ENCODE results near the gene HOXA13. TPM values are rescaled to one million over a fixed set of nuclear protein-coding genes. Genes with fewer than 3 reads are reported as not detected.

HOXA13 gene
- total RNA-seq, 8 experiments from 2014 or later, result 0.09 to 2.4 (median 0.18) TPM; not detected in 3

DNA sequence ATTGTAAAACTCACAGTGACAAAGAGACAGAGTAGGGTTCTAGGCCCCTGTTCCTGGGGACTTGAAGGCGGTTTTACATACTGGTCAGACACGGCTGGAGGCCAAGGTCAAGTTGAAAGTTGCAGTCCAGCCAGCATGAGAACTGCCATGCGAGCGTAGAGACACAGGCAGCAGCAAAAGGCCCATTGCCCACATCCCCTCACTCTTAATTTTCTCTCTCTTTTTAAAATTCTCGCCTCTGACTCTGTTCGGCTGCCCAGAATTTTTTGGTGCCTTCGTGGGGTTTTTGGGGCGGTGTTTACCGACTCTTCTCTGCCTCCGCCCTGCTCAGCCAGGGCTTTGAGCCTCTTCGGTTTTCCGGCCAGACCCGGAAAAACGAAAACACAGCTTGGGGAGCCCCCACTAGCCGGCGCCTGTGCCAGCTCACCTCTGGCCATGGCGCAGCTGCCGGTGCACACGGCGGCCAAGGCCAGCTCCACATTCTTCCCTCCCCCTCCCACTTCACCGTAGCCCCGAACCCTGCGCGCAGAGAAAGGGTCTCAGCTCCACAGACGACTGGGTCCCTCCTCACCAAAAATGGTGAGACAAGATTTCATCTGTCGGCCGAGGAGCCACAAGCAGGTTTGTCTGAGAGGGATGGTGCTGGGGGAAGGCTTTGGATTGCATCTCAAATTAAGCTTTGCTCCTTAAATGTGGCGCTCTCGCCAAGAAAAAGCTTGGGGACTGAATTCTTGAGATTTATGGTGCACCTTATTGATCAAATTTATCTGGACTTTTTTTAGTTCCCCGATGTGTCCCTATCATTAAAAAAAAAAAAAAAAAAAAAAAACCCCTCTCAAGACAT is 2.3 kb upstream of the HOXA13 start:
- ATAC-seq (replicated peaks in 6 of 8), result no peak
- 3 to 100% (median 14%) methylated on average over 2 to 28 of the region's 30 CpGs for WGBS, 10 experiments
- in situ Hi-C loops (cut with MboI; ENCODE audit: low pct_unique_long_range_greater_than_20kb in 2 of 9, low sequenced_read_pairs in 9 of 9, unreplicated experiment in 9 of 9), result loop anchor here in 6 of 9 experiments (10.0 to 25.0 kb wide), 5 partner anchors 373 to 810 kb away; no protein-coding TSS in a partner anchor
- Histone ChIP-seq H3K27ac (no peak overlapping the region), H3K4me1 (replicated peaks in 1 of 2) (no peaks in the 10 kb centered on the region), H3K4me3 (no peak overlapping the region)

DNA sequence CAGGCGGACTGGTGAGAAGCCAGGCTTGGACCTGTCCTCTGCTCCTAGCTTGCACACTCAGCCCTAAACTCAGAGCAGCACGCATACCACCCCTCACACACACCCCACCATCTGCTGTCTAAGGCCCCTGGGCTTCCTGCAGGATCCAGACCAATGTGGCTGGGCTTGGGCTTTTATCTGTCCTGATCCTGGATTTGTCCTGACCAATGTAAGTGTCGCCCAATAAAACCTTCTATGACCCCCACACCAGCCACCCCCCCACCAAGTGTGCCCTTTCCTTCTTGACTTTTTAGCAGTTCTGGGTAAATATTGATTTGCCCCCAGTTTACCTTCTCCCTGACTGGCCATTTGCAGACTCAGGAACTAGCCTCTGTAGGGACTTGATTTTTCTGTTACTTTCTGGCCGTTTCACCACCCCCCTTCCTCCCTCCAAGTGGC is 1.7 kb upstream of the HOXA13 start:
- no peak for ATAC-seq (replicated peaks in 6 of 8)
- in situ Hi-C loops (cut with MboI; ENCODE audit: low pct_unique_long_range_greater_than_20kb in 2 of 9, low sequenced_read_pairs in 9 of 9, unreplicated experiment in 9 of 9), result loop anchor here in 6 of 9 experiments (10.0 to 25.0 kb wide), 5 partner anchors 373 to 811 kb away; no protein-coding TSS in a partner anchor
- Histone ChIP-seq H3K27ac (no peak overlapping the region), H3K4me3 (no peak overlapping the region), H3K4me1 (replicated peaks in 1 of 2) (no peaks in the 10 kb centered on the region)
- WGBS, 10 experiments, result 0 to 100% (median 25%) methylated on average over 1 to 4 of the region's 4 CpGs; no CpG with 5 or more reads in 4 of the 10 experiments

DNA sequence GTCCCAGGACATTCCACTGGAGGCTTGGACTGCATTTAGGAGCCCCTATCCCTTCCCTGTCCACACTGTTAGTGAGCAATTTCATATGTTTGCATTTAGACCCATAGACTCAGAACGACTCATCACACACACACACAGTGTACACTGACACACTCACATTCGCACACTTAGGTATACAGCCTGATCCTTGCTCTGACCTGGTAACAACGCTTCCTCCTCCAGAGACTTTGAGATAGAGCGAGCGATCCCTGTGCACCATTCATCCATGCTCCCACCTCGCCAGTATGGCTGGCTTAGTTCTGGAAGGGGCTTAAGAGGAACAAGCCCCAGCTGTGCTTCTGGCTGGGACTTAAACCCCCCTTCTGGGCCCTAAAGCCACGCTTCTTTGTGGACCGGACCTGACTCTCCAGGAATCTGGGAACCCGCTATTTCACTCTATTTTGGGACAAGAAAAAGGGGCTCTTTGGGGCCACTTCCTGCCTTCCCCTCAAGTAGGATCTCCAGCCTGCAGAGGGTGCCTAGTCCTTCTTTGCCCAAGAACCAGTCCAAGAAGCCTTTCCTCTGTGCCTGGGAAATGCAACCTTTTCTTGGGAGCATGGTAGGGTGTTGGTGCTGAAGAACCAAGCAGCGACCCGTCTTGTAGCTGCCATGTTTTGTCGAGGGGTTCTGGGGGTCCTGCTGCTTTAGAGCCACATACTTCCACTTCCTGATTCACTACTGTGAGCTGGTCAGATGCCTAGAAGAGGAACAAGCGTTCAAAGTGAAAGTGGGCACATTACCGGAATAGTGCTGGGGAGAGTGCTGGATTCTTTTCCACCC is 1.1 kb upstream of the HOXA13 start:
- in situ Hi-C loops (cut with MboI; ENCODE audit: low pct_unique_long_range_greater_than_20kb in 2 of 9, low sequenced_read_pairs in 9 of 9, unreplicated experiment in 9 of 9), result loop anchor here in 6 of 9 experiments (10.0 to 25.0 kb wide), 5 partner anchors 374 to 811 kb away; no protein-coding TSS in a partner anchor
- no peak overlapping the region for H3K27ac ChIP-seq
- no peaks in the 10 kb centered on the region for H3K4me1 ChIP-seq (replicated peaks in 1 of 2)
- ATAC-seq (replicated peaks in 6 of 8), result no peak
- 0 to 100% (median 8%) methylated on average over 1 to 10 of the region's 14 CpGs; no CpG with 5 or more reads in 4 of the 10 experiments for WGBS, 10 experiments
- H3K4me3 ChIP-seq, result no peak overlapping the region

DNA sequence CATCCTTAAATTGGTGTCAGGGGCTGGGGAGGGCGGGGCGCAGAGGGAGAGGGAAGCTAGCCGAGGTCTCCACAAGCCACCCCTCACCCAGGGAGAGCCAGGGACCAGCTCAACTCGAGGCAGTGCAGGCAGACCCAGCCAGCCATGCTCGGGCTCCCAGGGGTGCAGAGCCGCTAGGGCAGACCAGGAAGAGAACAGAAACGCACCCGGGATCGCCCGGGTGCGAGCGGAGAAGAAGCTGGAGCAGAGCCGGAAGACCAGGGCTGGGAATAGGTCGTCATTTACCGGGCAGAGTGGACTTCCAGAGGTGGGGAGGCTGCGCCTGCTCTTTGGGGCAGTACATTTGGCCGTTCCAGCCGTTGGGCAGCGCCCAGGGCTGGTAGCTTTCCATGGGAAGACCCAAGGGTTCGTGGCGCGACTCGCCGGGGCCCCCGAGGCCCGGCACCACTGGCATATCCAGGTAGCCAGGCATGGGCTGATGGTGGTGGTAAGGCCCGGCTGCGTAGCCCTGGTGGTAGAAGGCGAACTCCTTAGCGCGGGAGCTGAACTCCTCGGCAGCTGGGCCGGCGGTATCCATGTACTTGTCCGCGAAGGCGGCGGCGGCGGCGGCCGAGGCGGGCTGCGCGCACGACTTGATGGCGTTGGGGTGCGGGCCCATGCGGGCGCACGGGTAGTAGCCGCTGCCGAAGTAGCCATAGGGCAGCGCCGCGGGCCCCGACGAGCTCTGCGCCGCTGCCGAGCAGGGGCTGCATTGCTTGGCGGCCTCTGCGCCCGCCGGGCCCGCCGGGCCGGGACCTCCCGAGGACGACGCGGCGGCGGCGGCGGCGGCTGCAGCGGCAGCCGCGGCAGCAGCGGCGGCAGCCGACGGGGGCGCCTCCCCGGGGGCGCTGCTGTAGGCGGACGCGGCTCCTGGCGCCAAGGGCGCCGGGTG is 755 bp downstream of the HOXA13 start:
- peak overlapping the region in 3 of 5 donors; percentile 10 to 23 (median 19) for H3K4me3 ChIP-seq
- in situ Hi-C loops (cut with MboI; ENCODE audit: low pct_unique_long_range_greater_than_20kb in 2 of 9, low sequenced_read_pairs in 9 of 9, unreplicated experiment in 9 of 9), result loop anchor here in 6 of 9 experiments (10.0 to 25.0 kb wide), 6 partner anchors 588 to 1337 kb away; no protein-coding TSS in a partner anchor

DNA sequence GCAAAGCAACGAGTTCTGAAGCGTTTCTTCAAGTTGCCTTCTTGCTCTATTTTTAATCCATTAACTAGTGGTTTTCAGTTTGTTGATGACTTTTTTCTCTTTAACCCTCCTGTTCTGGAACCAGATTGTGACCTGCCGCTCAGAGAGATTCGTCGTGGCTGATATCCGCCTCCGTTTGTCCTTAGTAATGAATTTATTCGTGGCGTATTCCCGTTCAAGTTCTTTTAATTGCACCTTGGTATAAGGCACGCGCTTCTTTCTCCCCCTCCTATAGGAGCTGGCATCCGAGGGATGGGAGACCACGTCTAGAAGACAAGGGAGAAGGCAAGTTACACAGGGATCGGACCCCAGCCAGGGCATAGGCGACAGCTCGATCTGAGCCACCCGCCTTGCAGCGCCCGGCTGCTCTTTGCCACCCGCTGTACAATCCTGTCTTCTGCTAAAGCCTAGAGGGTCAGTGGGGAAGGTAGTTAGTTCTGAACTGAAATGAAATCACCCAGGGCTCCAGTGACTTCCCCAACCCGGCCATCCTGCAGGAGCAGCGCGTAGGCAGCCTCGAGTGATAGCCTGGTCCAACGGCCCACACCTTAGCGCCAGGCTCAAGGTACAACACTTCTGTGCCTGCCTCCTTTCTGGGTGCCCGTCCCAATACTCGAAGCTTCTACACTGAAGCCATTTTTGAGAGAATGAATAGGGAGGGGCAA is 1.6 kb downstream of the HOXA13 start:
- in situ Hi-C loops (cut with MboI; ENCODE audit: low pct_unique_long_range_greater_than_20kb in 2 of 9, low sequenced_read_pairs in 9 of 9, unreplicated experiment in 9 of 9), result loop anchor here in 6 of 9 experiments (10.0 to 25.0 kb wide), 6 partner anchors 589 to 1336 kb away; no protein-coding TSS in a partner anchor
- H3K4me3 ChIP-seq, result no peak overlapping the region
- H3K4me1 ChIP-seq (replicated peaks in 1 of 2), result no peaks in the 10 kb centered on the region
- no peak overlapping the region for H3K27ac ChIP-seq
- 0 to 72% (median 18%) methylated on average over 6 to 20 of the region's 29 CpGs for WGBS, 10 experiments
- no peak for ATAC-seq (replicated peaks in 6 of 8)

More for the DNA sequence above, 755 bp downstream of the HOXA13 start:
- peak; percentile 9 to 47 (median 13) for ATAC-seq (replicated peaks in 6 of 8)
- Histone ChIP-seq H3K27ac (no peak overlapping the region), H3K4me1 (replicated peaks in 1 of 2) (no peaks in the 10 kb centered on the region)
- WGBS, 10 experiments, result 0 to 11% (median 1%) methylated on average over 2 to 21 of the region's 93 CpGs; no CpG with 5 or more reads in 6 of the 10 experiments

DNA sequence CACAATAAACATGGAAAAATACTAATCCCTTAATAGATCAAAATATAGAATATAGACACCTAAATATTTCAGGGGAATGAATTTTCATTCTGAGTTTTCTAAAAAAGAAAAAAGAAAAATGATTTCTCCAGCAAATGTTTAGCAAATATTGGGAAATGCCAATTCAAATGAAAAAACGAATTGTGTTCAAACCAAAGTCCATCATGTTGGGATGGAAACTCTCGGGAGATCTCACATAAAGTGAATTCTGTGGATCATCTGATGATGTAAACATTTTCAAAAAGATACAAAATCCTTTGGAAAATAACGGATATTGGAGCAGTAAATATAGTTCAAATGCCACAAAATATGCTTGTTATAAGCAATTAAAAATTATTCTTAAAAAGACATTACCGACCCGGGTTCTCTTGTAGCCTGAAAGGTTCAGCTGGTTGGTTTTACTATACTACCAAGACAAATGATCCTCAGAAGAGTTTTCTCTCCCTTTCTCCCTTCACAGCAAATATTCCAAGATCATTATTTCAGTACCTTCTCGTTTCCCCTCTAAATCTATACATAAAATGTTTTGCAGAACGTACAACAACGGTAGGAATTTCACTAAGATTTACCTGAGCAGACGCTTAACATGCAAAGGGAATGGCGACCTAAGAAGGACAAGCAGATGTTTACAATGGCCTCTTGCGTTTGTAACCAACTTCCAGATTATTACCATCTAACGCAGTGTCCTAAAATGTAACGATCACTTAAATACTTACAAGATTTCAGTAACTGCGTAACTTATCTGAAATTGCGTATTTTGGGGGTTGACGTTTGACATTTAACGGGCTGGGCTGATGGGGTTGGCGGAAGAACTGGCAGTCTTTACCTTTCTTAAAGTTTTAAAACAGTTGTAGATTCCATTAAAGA is 2.5 kb downstream of the HOXA13 start:
- in situ Hi-C loops (cut with MboI; ENCODE audit: low pct_unique_long_range_greater_than_20kb in 2 of 9, low sequenced_read_pairs in 9 of 9, unreplicated experiment in 9 of 9), result loop anchor here in 6 of 9 experiments (10.0 to 25.0 kb wide), 6 partner anchors 590 to 1335 kb away; no protein-coding TSS in a partner anchor
- 13 to 78% (median 37%) methylated on average over 12 to 18 of the region's 18 CpGs for WGBS, 10 experiments
- no peak for ATAC-seq (replicated peaks in 6 of 8)
- Histone ChIP-seq H3K4me1 (replicated peaks in 1 of 2) (no peaks in the 10 kb centered on the region), H3K27ac (no peak overlapping the region), H3K4me3 (no peak overlapping the region)

DNA sequence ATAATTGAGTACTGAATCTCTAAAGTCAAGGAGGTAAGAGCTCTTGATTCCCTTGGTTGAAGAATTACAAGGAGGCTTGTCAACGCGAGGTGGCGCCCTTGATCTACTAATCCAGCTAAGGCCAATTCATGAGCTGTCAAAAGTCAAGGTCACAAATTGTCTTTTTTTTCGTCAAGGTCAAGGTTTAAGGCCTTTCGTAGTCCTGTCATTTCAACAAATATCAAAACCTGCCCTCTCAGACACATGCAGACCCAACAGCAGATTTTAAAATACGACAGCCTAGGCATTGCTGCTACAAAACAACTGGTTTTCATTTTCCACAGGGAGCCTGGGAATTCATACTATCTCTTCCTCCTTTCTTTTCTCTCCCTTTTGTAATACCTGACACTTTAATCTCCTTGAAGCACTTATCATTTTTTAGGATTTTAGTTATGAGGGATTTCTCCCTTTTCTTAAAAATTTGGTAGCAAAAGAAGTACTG is 3.6 kb downstream of the HOXA13 start:
- ATAC-seq (replicated peaks in 6 of 8), result peak in 1 of 8 experiments; percentile 10
- 0 to 13% (median 0%) methylated on average over 1 to 6 of the region's 6 CpGs for WGBS, 10 experiments
- Histone ChIP-seq H3K4me1 (replicated peaks in 1 of 2) (peaks cover 0 to 3% of the 10 kb centered on the region in 2 donors), H3K4me3 (no peak overlapping the region), H3K27ac (no peak overlapping the region)
- in situ Hi-C loops (cut with MboI; ENCODE audit: low pct_unique_long_range_greater_than_20kb in 2 of 9, low sequenced_read_pairs in 9 of 9, unreplicated experiment in 9 of 9), result loop anchor here in 6 of 9 experiments (10.0 to 25.0 kb wide), 6 partner anchors 591 to 1334 kb away; no protein-coding TSS in a partner anchor

DNA sequence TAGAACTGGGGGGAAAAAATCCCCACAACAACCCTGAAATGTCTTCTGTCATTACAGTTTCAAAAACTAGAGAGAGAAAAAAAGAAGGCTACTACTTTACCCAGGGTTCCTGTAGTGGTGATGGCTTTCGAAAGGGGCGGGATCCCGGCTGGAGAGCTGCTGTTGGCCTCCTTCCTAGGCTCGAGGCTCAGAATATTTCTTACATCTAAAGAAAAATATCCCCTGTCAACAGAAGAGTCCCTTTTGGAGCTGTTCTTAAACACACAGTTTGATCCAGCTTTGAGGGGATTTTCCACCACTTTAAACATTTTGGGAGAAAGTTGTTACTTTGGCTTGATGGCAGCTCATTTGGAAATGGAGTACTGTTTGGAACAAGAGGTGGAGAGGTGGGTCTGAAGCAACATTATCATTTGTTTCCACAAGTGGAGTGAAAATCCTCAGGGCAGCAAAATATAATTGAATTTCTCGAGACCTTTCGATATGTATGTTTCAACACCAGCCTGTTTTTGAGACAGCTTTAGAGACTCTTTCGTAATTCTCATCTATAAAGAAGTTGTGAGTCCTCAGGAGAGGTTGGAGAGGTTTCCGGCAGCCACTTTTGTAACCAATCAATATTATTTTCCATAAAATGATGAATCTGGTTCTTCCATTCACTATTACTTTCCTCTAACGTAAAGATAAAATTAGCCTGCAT is 5.1 kb downstream of the HOXA13 start:
- in situ Hi-C loops (cut with MboI; ENCODE audit: low pct_unique_long_range_greater_than_20kb in 2 of 9, low sequenced_read_pairs in 9 of 9, unreplicated experiment in 9 of 9), result loop anchor here in 6 of 9 experiments (10.0 to 25.0 kb wide), 6 partner anchors 592 to 1333 kb away; no protein-coding TSS in a partner anchor
- Histone ChIP-seq H3K4me1 (replicated peaks in 1 of 2) (peaks cover 0 to 3% of the 10 kb centered on the region in 2 donors), H3K4me3 (no peak overlapping the region), H3K27ac (no peak overlapping the region)
- 14 to 93% (median 48%) methylated on average over 3 to 9 of the region's 9 CpGs for WGBS, 10 experiments
- ATAC-seq (replicated peaks in 6 of 8), result no peak

DNA sequence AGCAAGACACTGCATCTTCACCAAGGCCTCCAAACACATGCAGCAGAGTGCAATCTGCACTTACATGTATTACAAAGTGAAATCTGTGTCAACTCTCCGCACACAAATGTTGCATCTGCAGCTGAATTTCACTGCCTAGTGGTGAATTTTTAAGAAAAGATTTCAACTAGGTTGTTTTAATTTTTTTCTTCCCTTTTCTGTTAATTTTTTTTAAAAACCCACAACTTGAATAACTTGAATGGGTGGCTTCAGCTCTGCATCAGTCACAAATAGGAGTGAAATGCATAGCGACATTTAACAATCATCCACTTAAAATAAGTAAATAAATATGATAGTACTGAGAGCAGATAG is 5.9 kb downstream of the HOXA13 start:
- Histone ChIP-seq H3K4me3 (no peak overlapping the region), H3K4me1 (replicated peaks in 1 of 2) (peaks cover 0 to 4% of the 10 kb centered on the region in 2 donors), H3K27ac (no peak overlapping the region)
- in situ Hi-C loops (cut with MboI; ENCODE audit: low pct_unique_long_range_greater_than_20kb in 2 of 9, low sequenced_read_pairs in 9 of 9, unreplicated experiment in 9 of 9), result loop anchor here in 6 of 9 experiments (10.0 to 25.0 kb wide), 6 partner anchors 593 to 1332 kb away; no protein-coding TSS in a partner anchor
- ATAC-seq (replicated peaks in 6 of 8), result no peak
- WGBS, 10 experiments, result 0 to 100% (median 28%) methylated on average over 1 to 2 of the region's 2 CpGs; no CpG with 5 or more reads in 1 of the 10 experiments

DNA sequence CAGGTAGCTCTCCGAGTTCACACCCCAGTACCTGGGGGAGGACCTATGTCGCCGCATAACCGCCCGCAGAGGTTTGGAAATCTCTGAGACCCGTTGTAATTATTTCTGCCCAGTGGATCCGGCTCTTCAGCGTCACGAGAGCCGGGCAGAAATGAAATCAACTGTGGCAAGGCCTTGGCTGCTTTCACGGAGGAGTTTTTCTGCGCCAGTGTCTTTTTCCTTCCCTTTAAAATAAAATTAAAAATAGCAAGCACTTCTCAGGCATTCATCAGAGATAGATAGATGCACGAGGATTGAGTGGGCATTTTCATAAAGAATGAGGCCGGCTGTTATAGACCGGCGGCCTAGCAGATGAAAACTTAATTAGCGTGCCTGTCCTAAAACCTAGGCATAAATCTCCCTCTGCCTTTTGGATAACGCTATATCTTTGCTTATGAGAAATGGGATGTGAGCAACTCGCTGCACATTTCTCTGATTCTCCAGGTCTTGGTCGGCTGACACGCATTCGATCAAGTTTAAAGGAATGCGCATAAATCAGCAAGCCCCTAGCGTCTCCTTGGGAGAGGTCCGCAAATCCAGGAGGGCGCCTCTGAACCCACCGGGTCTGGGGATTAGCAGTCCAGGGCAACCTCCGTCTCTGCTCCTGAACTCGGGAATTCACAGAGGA is 6.4 kb downstream of the HOXA13 start:
- 0 to 93% (median 20%) methylated on average over 1 to 17 of the region's 29 CpGs; no CpG with 5 or more reads in 1 of the 10 experiments for WGBS, 10 experiments
- in situ Hi-C loops (cut with MboI; ENCODE audit: low pct_unique_long_range_greater_than_20kb in 2 of 9, low sequenced_read_pairs in 9 of 9, unreplicated experiment in 9 of 9), result loop anchor here in 6 of 9 experiments (10.0 to 25.0 kb wide), 6 partner anchors 594 to 1331 kb away; no protein-coding TSS in a partner anchor
- Histone ChIP-seq H3K4me3 (no peak overlapping the region), H3K27ac (no peak overlapping the region), H3K4me1 (replicated peaks in 1 of 2) (peaks cover 0 to 9% of the 10 kb centered on the region in 2 donors)
- no peak for ATAC-seq (replicated peaks in 6 of 8)

Data from motor neuron (in vitro differentiated cells).